ENCODE measurements around the gene MBNL1.

Gene MBNL1

DNA sequence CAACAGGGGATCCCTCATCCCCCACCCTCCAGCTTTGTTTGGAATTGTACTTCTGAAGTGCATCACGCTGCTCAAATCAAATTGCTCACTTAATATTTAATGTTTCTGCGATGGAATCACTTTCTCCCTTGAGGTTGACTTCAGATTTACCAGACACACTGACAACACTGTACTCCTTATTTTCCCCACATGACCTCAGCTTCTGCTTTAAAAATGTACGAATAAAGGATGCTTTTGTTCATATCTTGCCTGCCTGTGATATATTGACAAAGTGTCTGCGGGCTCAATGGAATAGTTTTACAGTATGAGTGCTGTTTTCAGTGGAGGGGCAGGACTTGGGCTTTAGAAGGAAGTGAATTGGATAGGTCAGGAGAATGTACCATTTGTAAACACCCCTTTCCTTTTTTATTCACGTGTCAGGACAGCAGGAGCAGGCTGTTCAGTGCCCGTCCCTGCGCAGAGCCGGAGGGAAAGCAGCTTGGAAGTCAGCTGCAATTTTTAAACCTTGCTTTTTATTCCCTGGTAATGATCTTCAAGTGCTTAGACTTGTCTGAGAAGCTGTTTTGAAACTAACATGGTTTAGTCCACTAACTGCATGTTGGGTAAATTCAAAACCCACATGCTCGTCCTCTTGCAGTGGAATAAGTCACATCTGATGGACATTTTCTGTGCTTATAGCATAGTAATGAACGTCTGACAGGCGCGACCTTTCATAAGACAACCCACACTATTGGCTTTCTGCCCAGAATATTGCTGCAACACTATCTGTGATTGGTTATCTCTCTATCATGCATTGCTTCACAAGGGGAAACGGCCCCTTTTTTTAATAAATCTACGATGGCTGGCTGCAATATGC lies 29.9 kb downstream of the MBNL1 start:
- no peak overlapping the region for H2AFZ ChIP-seq (ENCODE audit: low read length)
- no peak overlapping the region for H3K4me3 ChIP-seq (ENCODE audit: low read length)
- no peak for TF ChIP-seq CTCF (IDR thresholded peaks at IDR 0.05; ENCODE audit: low read length)
- TF ChIP-seq EZH2 (optimal IDR thresholded peaks at IDR 0.05; ENCODE audit: low read depth, low read length): no peak
- TF ChIP-seq EZH2phosphoT487 (IDR thresholded peaks at IDR 0.05; ENCODE audit: low read length): no peak
- no peaks in the 10 kb centered on the region for H3K9me3 ChIP-seq (replicated peaks; ENCODE audit: insufficient read depth, low read length)
- H3K36me3 ChIP-seq (replicated peaks; ENCODE audit: insufficient read depth, low read length): peaks cover 8% of the 10 kb centered on the region; the same call in 1 of the 2 replicates
- H3F3A ChIP-seq (ENCODE audit: insufficient read depth, low read length): no peaks in the 10 kb centered on the region; the same call in 1 of the 2 replicates
- no peak overlapping the region for H3K4me2 ChIP-seq (ENCODE audit: low read depth, low read length)
- H4K20me1 ChIP-seq (ENCODE audit: insufficient read depth, low read length): peaks cover 70% of the 10 kb centered on the region
- peaks cover 6% of the 10 kb centered on the region; the same call in 1 of the 2 replicates for H3K4me1 ChIP-seq (ENCODE audit: low read length)
- H3K27ac ChIP-seq (ENCODE audit: low read length): no peak overlapping the region
- DNase-seq: no peak
- no peaks in the 10 kb centered on the region for H3K9me2 ChIP-seq (replicated peaks; ENCODE audit: insufficient read depth, low read length)
- no peak overlapping the region for H3K9ac ChIP-seq (ENCODE audit: low read length)
- peaks cover 100% of the 10 kb centered on the region for H3K79me2 ChIP-seq (ENCODE audit: low read length)
- H3K27me3 ChIP-seq (replicated peaks; ENCODE audit: insufficient read depth, low read length): no peaks in the 10 kb centered on the region

DNA sequence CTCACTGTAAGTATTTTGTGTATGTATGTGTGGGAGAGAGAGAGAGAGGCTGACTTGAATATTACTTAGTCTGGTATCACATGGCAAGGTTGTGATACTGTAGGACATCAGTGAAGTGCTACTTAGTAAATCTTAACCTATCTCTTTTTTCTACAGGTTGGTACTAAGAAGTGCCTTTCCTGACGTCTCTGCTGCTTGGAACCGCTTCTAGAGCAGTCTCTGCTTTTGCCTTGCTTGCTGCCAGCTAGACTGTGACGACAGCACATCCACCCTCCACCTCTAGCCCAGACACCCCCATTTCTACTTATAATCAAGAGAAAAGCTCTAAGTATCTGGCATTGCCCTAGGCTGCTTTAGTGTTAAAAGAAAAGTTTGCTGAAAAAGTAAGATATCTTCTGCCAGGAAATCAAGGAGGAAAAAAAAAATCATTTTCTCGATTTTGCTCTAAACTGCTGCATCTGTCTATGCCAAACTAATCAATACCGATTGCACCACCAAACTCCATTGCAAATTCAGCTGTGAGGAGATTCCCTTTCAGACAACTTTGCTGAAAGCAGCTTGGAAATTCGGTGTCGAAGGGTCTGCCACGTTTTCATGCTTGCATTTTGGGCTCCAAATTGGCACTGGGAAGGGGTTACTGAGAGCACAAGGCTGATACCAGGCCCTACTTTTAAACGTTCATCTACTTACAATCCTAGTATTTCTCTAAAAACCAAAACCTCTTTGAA lies 30.7 kb downstream of the MBNL1 start:
- Histone ChIP-seq H3K27me3 (replicated peaks; ENCODE audit: insufficient read depth, low read length) (no peaks in the 10 kb centered on the region), H3K27ac (ENCODE audit: low read length) (no peak overlapping the region), H3K4me2 (ENCODE audit: low read depth, low read length) (no peak overlapping the region), H3K79me2 (ENCODE audit: low read length) (peaks cover 100% of the 10 kb centered on the region), H3K9me3 (replicated peaks; ENCODE audit: insufficient read depth, low read length) (no peaks in the 10 kb centered on the region), H3K9ac (ENCODE audit: low read length) (no peak overlapping the region), H4K20me1 (ENCODE audit: insufficient read depth, low read length) (peaks cover 75% of the 10 kb centered on the region), H2AFZ (ENCODE audit: low read length) (no peak overlapping the region), H3K4me1 (ENCODE audit: low read length) (peaks cover 6% of the 10 kb centered on the region; the same call in 1 of the 2 replicates), H3K9me2 (replicated peaks; ENCODE audit: insufficient read depth, low read length) (no peaks in the 10 kb centered on the region), H3F3A (ENCODE audit: insufficient read depth, low read length) (no peaks in the 10 kb centered on the region; the same call in 1 of the 2 replicates), H3K4me3 (ENCODE audit: low read length) (no peak overlapping the region), H3K36me3 (replicated peaks; ENCODE audit: insufficient read depth, low read length) (peaks cover 8% of the 10 kb centered on the region; the same call in 1 of the 2 replicates)
- DNase-seq: no peak
- TF ChIP-seq EZH2phosphoT487 (IDR thresholded peaks at IDR 0.05; ENCODE audit: low read length) (no peak), CTCF (IDR thresholded peaks at IDR 0.05; ENCODE audit: low read length) (no peak; the same call in 1 of the 2 replicates), EZH2 (optimal IDR thresholded peaks at IDR 0.05; ENCODE audit: low read depth, low read length) (no peak)

DNA sequence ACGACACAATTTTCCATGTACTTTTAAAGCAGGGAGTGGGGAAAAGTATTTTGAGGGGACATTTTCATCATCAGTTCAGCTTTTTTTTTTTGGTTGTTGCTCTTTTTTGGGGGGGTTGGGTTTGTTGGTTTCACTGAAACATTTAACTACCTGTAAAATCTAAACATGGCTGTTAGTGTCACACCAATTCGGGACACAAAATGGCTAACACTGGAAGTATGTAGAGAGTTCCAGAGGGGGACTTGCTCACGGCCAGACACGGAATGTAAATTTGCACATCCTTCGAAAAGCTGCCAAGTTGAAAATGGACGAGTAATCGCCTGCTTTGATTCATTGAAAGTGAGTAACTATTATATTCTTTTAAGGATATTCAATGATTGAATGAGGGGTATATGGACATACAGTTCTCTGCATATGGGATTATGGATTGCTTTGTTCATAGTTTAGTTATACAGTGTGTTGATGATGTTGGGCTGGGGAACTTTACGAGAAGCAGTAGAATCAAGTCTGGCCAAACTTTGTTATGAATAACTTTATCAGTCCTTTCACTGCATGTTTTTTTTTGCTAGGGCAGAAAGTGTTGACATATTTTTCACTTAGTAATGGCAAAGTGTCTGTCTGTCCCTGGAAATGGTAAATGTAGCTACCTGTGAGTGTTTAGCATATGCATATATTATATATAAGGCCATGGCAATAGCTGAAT lies 31.5 kb downstream of the MBNL1 start:
- no peak overlapping the region for H2AFZ ChIP-seq (ENCODE audit: low read length)
- H3K9me3 ChIP-seq (replicated peaks; ENCODE audit: insufficient read depth, low read length): no peaks in the 10 kb centered on the region
- H3K27me3 ChIP-seq (replicated peaks; ENCODE audit: insufficient read depth, low read length): no peaks in the 10 kb centered on the region
- TF ChIP-seq EZH2phosphoT487 (IDR thresholded peaks at IDR 0.05; ENCODE audit: low read length): no peak
- TF ChIP-seq CTCF (IDR thresholded peaks at IDR 0.05; ENCODE audit: low read length): no peak
- no peak for TF ChIP-seq EZH2 (optimal IDR thresholded peaks at IDR 0.05; ENCODE audit: low read depth, low read length)
- H3K9me2 ChIP-seq (replicated peaks; ENCODE audit: insufficient read depth, low read length): no peaks in the 10 kb centered on the region
- no peak overlapping the region for H3K4me3 ChIP-seq (ENCODE audit: low read length)
- no peak for DNase-seq
- no peak overlapping the region for H3K9ac ChIP-seq (ENCODE audit: low read length)
- H3K4me2 ChIP-seq (ENCODE audit: low read depth, low read length): no peak overlapping the region
- H3K79me2 ChIP-seq (ENCODE audit: low read length): peaks cover 100% of the 10 kb centered on the region
- peaks cover 75% of the 10 kb centered on the region for H4K20me1 ChIP-seq (ENCODE audit: insufficient read depth, low read length)
- no peak overlapping the region for H3K27ac ChIP-seq (ENCODE audit: low read length)
- H3F3A ChIP-seq (ENCODE audit: insufficient read depth, low read length): no peaks in the 10 kb centered on the region; the same call in 1 of the 2 replicates
- H3K36me3 ChIP-seq (replicated peaks; ENCODE audit: insufficient read depth, low read length): peaks cover 8% of the 10 kb centered on the region; the same call in 1 of the 2 replicates
- H3K4me1 ChIP-seq (ENCODE audit: low read length): peaks cover 6% of the 10 kb centered on the region; the same call in 1 of the 2 replicates
